Inflammatory macrophage treated with lipopolysaccharide for 4 hours (primary cell): ENCODE results near the gene PAH.

Experiments used
- DNase-seq: peaks from one replicate; pipeline ENCODE4 v3.0.0-alpha.2; 2020

The PAH gene

DNA sequence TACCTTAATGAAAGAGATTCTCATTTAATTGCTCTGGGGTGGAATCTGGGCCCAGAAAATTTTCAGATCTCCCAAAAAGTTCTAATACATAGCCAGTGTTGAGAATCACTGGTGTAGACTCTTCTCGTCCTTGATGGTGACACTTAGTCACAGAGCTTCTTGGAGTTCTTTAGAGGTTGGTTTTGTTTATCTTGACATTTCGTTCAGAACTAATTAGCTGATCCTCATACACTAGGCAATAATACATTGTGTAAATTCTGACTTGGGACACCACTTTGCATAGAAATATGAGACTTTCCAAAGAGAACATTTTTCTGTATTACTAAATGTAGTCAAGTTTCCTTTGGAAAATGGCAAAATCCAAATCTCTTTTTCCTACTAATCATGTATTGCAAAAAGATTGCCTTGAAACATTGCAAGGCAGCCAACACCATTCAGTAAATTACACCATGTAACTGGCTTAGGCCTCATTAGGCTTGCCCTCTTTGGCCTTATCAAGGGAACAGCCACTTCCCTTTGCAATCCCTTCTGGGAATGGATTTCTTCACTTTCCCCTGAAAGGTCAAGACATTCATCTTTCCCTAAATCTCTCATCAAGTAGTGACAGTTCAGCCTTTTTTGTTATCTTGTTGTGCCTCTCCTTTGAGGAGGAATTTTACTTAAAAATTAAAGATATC is 102.2 kb downstream of the PAH start:
- no peak for DNase-seq

DNA sequence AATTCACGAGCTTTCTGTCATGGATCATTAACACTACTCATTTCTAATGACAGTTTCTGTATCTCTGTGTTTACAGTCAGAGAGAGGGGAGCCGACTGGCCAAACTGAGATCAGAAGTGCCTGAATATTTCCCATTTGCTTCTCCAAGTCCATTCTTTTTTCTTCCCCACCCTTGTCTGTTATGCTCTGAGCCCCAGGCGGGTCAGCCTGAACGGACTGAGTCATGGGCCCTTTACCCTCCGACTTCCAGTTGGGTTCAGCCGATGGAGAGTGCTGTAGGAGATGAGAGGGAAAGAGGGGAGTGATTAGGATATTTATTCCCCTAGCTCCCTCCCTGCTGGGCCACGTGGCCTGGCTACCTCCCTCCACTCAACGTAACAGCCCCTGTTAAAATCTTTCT is 104.7 kb downstream of the PAH start:
- DNase-seq: no peak

DNA sequence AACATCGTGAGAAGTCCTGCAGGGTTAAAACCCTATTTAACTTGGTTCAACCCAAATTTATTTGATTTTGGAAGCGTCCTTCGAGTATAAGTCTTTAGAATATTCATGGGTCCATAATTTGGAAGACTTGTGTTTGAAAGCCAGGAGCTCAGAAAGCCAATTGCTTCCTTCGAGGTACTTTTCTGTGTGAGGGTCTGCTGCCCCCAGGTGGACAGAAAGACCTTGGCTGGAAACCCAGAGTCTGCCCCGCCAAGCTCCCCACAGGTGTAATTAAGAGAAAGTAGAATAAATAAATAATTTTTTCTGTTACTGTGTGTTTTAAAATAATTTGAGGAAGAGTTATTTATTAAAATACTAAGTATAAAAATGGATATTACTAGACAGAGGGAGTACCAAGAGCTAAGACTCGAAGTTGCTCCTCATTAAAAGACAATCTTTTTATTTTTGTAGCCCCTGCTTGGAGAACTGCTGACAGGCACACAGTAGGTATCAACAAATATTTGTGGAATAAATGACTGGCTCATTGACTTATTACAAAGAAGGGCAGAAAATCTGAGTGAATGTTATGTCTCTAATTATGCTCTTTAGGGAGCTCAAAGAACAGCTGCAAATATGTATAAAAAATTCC is 105.8 kb downstream of the PAH start:
- DNase-seq: no peak

DNA sequence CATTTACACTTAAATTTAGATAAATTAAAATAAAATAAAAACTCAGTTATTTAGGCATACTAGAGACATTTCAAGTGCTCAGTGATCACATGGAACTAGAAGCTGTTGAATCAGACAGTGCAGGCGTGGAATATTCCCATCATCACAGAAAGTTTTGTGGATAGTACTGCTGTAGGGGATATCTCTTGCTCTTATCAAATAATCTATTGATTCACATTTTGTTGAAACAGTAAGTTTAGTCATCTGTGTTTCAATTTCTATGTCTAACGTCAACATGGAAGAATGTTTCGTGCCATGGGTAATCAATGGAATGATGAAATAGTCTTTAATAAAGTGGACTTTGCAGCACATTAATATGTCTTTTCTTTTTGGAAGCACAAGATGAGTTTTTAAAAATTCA is 108.6 kb downstream of the PAH start:
- DNase-seq: no peak

DNA sequence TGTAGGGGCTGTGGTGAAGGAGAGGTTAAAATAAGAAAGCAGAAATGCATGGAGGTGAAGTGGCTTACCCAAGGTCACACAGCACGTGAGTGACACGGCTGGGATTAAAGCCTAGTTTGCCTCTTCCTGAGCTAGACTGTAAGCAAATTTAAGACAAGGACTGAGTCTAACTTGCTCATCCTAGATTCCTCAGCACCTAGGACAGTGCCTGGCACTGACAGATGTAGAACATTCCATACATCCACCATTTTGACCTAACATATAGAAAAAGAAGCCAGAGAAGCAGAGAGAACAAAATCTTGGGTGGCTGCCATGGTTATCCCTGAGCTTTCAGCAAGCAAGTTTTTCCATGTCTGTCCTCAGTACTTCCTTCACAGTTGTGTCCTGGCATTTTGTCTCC is 110.5 kb downstream of the PAH start:
- DNase-seq: no peak

DNA sequence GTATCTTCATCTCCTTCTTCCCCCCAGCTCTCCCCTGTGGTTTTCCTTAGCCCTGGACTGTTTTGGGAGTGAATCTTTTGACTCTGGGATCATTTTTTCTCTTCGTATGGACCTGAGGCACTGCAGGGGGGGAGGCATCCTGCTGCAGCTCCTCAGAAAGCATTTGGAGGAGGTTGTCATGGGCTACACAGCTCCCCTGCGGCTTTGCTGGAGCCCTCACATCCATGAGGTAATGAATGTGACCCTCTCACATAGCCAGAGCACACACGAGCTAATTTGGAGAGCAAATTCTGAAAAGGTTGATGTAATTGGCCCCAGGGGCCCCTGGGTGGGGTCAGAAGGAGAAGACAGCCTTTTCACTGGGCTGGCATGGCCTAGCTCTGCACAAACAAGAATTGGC is 110.9 kb downstream of the PAH start:
- no peak for DNase-seq

DNA sequence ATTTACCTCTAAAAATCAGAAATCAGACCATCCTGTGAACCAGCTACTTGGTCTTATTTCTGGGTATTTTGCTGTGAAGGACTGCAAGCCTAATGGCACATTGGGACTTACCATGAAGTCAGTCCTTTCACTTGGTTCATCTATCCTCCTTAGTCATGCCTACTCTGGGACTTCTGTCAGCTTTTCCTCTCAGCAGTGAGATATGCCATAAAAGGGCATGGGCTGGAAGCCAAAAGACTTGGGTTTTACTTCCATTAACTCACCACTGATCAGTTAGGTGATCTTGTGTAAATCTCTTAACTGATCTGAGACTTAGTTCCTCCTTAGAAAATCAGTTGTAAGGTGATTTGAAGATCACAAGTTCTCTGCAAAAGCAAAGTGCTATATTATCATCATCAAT is 116.5 kb downstream of the PAH start:
- DNase-seq: no peak

DNA sequence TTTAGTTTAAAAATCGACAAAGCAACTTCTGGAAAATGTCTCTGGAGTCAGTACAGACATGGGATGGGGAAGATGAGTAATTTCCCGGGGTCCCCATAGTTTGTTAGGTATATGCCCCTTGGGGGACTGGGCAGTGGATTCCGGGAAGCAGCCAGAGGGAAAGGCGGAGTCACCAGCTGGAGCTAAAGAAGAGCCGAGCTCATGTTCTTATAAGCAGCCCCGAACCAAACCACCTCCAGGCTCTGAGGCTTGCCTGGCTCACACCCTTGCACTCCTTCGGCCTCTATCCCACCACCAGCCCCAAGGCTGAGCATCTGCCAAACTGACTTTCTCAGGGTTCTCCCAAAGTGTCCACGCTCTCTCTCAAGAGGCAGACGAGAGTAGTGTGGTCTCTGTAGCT is 117.8 kb downstream of the PAH start:
- no peak for DNase-seq

DNA sequence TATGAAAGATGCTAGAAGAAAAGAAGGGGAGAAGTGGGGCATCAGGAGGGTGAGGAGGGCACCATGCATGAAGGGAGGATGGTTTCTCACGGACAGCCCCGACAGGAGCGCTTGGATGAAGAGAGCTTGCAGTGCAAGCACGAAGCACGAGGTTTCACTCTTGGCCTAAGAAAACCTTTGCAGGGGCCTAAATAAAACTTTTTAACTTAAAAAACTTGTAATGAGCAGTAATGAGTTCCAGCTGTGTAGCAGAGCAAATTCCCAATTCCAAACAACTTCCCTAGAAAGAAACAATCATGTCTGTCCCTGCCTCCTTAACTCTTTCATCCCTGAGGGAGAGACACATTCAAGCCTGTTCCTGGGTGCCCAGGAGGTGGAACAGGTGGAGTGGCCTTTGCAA is 119.5 kb downstream of the PAH start:
- no peak for DNase-seq

DNA sequence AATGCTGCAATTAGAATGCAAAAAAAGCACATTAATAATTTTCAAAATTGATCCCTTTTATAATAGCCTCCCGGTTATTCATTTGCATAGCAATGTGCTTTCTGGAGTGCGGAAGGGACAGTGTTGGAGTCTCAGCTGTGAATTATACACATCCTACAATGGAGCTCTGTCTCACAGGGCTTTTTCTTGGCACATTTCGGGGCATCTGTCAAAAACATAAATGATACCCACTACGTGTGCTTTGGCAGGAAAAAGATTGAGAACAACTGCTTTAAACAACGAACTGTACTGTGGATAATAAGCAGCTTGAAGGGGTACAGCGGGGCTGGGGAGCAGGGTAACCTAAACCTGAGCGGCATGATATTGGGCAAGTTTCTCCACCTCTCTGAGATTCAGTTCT is 123.1 kb downstream of the PAH start:
- no peak for DNase-seq
